K562 (cell line): ENCODE results near the gene PROK1. TPM values are rescaled to one million over a fixed set of nuclear protein-coding genes. Genes with fewer than 3 reads are reported as not detected.
A peak's percentile ranks its signal among the peaks of the same experiment; 100 is the strongest.

Source experiments
- ATAC-seq: fragments of 200-7000 bp; cut with Tn5 transposase; 3 replicates; pipeline ENCODE4 v1.9.1; 2020; ENCODE audit warnings: moderate library complexity
- BruUV-seq: library from RNA; stranded (reverse); fragments of 400-500 nt; replicated peaks from 2 replicates; lab custom pipeline; 2021; lab: Mats Ljungman, UMichigan
- CTCF ChIA-PET: fragments of 300-600 bp; formaldehyde crosslinking; extraction: SDS; loops from one replicate; lab custom pipeline; 2021; ENCODE audit warnings: low intra/inter-chr PET ratio; lab: Yijun Ruan, JAX
- POLR2A ChIA-PET: fragments of 300-600, 350-650 bp; sonication (Branson Sonifier 250); formaldehyde crosslinking; extraction: SDS; loops from one replicate; lab custom pipeline; 2021; ENCODE audit warnings: antibody characterized with exemption, inconsistent platforms; lab: Yijun Ruan, JAX
- DNase-seq, 4 experiments: peaks; one replicate each; pipeline versions ENCODE4 v3.0.0 to v3.0.0-alpha.2; 2011 to 2018; ENCODE audit warnings: low spot score in 3 of 4, mixed read lengths in 3 of 4; ENCODE audit errors: extremely low read depth in 1 of 4
- FAIRE-seq: peaks from 2 replicates; lab custom pipeline; 2011; peaks lifted over from hg19 to GRCh38; lab: Jason Lieb, UNC
- H2AFZ ChIP-seq: 2 replicates; pipeline ENCODE4 v1.6.0; 2011; ENCODE audit warnings: low read depth, low read length, control low read depth, inconsistent platforms
- H3K27ac ChIP-seq: fragments of 200-600 bp; 3 replicates; pipeline ENCODE4 v1.8.0; 2011; ENCODE audit warnings: low read depth, mild to moderate bottlenecking, control low read depth, inconsistent platforms, low read length, moderate library complexity, mixed read lengths; ENCODE audit errors: extremely low read depth
- H3K27me3 ChIP-seq, 2 experiments: fragments of 300-600 bp in 1 of 2; 2 replicates in 1 of 2; 3 replicates in 1 of 2; pipeline versions ENCODE4 v1.6.0 to v1.8.0; 2011; ENCODE audit warnings: inconsistent platforms in 2 of 2, low read length in 2 of 2, mild to moderate bottlenecking in 1 of 2, mixed read lengths in 1 of 2, moderate library complexity in 1 of 2; ENCODE audit not compliant: control insufficient read depth in 2 of 2, insufficient read depth in 2 of 2
- H3K36me3 ChIP-seq: fragments of 300-600 bp; 3 replicates; pipeline ENCODE4 v1.8.0; 2011; ENCODE audit warnings: mild to moderate bottlenecking, low read length, inconsistent platforms; ENCODE audit not compliant: control insufficient read depth, insufficient read depth
- H3K4me1 ChIP-seq, 2 experiments: fragments of 200-600 bp in 1 of 2; replicated peaks in 1 of 2; 2 replicates in 1 of 2; 3 replicates in 1 of 2; pipeline versions ENCODE4 v1.5.1 to v1.8.0; 2011; ENCODE audit warnings: inconsistent platforms in 2 of 2, low read length in 2 of 2, mild to moderate bottlenecking in 1 of 2, mixed read lengths in 1 of 2, moderate library complexity in 1 of 2; ENCODE audit not compliant: control insufficient read depth in 2 of 2, insufficient read depth in 2 of 2
- H3K4me2 ChIP-seq: 2 replicates; pipeline ENCODE4 v1.6.1; 2011; ENCODE audit warnings: low read length, control low read depth, inconsistent platforms, mixed read lengths; ENCODE audit not compliant: insufficient read depth
- H3K4me3 ChIP-seq: fragments of 200-600 bp; sonication (generic), shearing (Covaris generic); 2 replicates; pipeline ENCODE4 v1.5.1; 2016; ENCODE audit warnings: control low read depth, inconsistent platforms
- H3K79me2 ChIP-seq: fragments of 200-600 bp; 3 replicates; pipeline ENCODE4 v1.8.0; 2011; ENCODE audit warnings: low read length, inconsistent platforms; ENCODE audit not compliant: control insufficient read depth, insufficient read depth
- H3K9ac ChIP-seq, 2 experiments: 2 replicates each; pipeline versions ENCODE4 v1.6.0 to v1.6.1; 2011; ENCODE audit warnings: low read depth in 2 of 2, low read length in 2 of 2, control low read depth in 1 of 2, inconsistent platforms in 1 of 2, mild to moderate bottlenecking in 1 of 2, mixed read lengths in 1 of 2; ENCODE audit not compliant: insufficient read depth in 1 of 2
- H3K9me1 ChIP-seq: one replicate; pipeline ENCODE4 v1.6.0; 2011; ENCODE audit warnings: inconsistent platforms, mild to moderate bottlenecking, low read length, moderate library complexity; ENCODE audit not compliant: control insufficient read depth, insufficient read depth
- H3K9me3 ChIP-seq: replicated peaks from 2 replicates; pipeline ENCODE4 v1.5.1; 2011; ENCODE audit warnings: low read depth, low read length, inconsistent platforms; ENCODE audit not compliant: control insufficient read depth, insufficient read depth
- H4K20me1 ChIP-seq: replicated peaks from 2 replicates; pipeline ENCODE4 v1.6.1; 2011; ENCODE audit warnings: low read length, inconsistent platforms, mixed read lengths; ENCODE audit not compliant: control insufficient read depth, insufficient read depth
- BRD4 ChIP-seq: fragments of 200-600 bp; sonication (generic); IDR thresholded peaks from 2 replicates; pipeline ENCODE4 v1.6.1; 2017; ENCODE audit warnings: inconsistent platforms
- CREB5 ChIP-seq: fragments of 250-450 bp; sonication (Bioruptor Pico); IDR thresholded peaks from 2 replicates; pipeline ENCODE4 v1.5.0; 2020; ENCODE audit warnings: mild to moderate bottlenecking
- CREM ChIP-seq: IDR thresholded peaks from 2 replicates; pipeline ENCODE4 v1.6.1; 2014; ENCODE audit warnings: antibody characterized with exemption, low read depth
- HMGN3 ChIP-seq: IDR thresholded peaks from 2 replicates; pipeline ENCODE4 v1.6.1; 2011; ENCODE audit warnings: borderline replicate concordance, low read depth, mild to moderate bottlenecking, mixed read lengths, low read length; ENCODE audit not compliant: insufficient read length; ENCODE audit errors: extremely low read depth
- JUN ChIP-seq, 2 experiments: sonication (generic) in 1 of 2; formaldehyde crosslinking in 1 of 2; IDR thresholded peaks; 2 replicates each; pipeline versions ENCODE4 v1.6.1 to v1.8.0; 2012 to 2022; ENCODE audit warnings: borderline replicate concordance in 2 of 2, mild to moderate bottlenecking in 2 of 2, improper control_type of control experiment in 1 of 2, low read depth in 1 of 2, low read length in 1 of 2, missing genetic modification reagents in 1 of 2
- MCM2 ChIP-seq: fragments of 450-650 bp; IDR thresholded peaks from 2 replicates; pipeline ENCODE4 v1.6.1; 2017; ENCODE audit warnings: low read depth, mild to moderate bottlenecking
- MCM3 ChIP-seq: fragments of 450-650 bp; IDR thresholded peaks from 2 replicates; pipeline ENCODE4 v1.6.1; 2016
- ZKSCAN3 ChIP-seq: fragments of 250-450 bp; sonication (Bioruptor Pico); IDR thresholded peaks from 2 replicates; pipeline ENCODE4 v1.4.0; 2020
- ZNF23 ChIP-seq: fragments of 250-450 bp; sonication (Bioruptor Pico); IDR thresholded peaks from 2 replicates; pipeline ENCODE4 v1.4.0; 2020; ENCODE audit warnings: mild to moderate bottlenecking
- ZNF318 ChIP-seq, 2 experiments: fragments of 450-650 bp; IDR thresholded peaks; 2 replicates each; pipeline ENCODE4 v1.6.1; 2016; ENCODE audit warnings: mild to moderate bottlenecking in 2 of 2, borderline replicate concordance in 1 of 2, low read depth in 1 of 2, moderate library complexity in 1 of 2
- WGBS: fragments of 100-300 bp; shearing (Covaris generic); methylation state at CpG from one replicate; pipeline ENCODE4 v1.1.6; 2016; ENCODE audit warnings: low coverage, mixed read lengths; ENCODE audit not compliant: insufficient coverage; ENCODE audit errors: missing lambda C conversion rate; 5-methylcytosine and 5-hydroxymethylcytosine counted together
- in situ Hi-C: fragments of 300-500 bp; cut with MboI; formaldehyde crosslinking; loops from 4 replicates; pipeline ENCODE4 v1.15.0; 2018; ENCODE audit warnings: inconsistent platforms, mixed read lengths
- intact Hi-C: fragments of 100-400 bp; cut with micrococcal nuclease; formaldehyde crosslinking; loops from 2 replicates; pipeline ENCODE4 v1.14.2; 2022
- polyA plus RNA-seq, 8 experiments: library from polyadenylated mRNA; depleted of rRNA in 4 of 8; stranded (reverse) in 5 of 8; unstranded in 3 of 8; fragments of >200 nt; fragmentation: Nextera tagmentation in 2 of 8; fragmentation: Illumina TruSeq in 1 of 8; extraction: Ambion mirVana in 2 of 8; extraction: Trizol in 1 of 8; gene quantifications; 2 replicates each; pipeline versions ENCODE4 v1.2.1 to v1.2.3, GENCODE V29; 2011 to 2014; ENCODE audit warnings: inconsistent platforms in 1 of 8, missing spikeins in 1 of 8
- total RNA-seq, 7 experiments: library from RNA; depleted of rRNA in 6 of 7; stranded (reverse); fragments of >200 nt in 6 of 7; fragmentation: Illumina TruSeq in 2 of 7; extraction: Trizol in 2 of 7; gene quantifications; 2 replicates each; pipeline versions ENCODE4 v1.2.1 to v1.2.3, GENCODE V29; 2011 to 2021; ENCODE audit warnings: low replicate concordance in 1 of 7

Gene PROK1
- total and polyA plus RNA-seq, 9 of the 15 experiments (the other 6 are each of a cell fraction or from before 2014, with no cell fraction given): 0.15 TPM; not detected in 8

GRCh38 chr1:110480356-110481096 is 29.6 kb downstream of the PROK1 start:
- H3K9me3 ChIP-seq: no peaks in the 10 kb centered on the region
- no peak overlapping the region for H3K27ac ChIP-seq
- H3K4me3 ChIP-seq: no peak overlapping the region
- TF ChIP-seq ZNF318 (IDR thresholded peaks at IDR 0.05; ENCODE audit: borderline replicate concordance in 1 of 2, low read depth in 1 of 2) (no peak), HMGN3 (no peak), ZKSCAN3 (CRISPR knock-in tag) (no peak), CREB5 (CRISPR knock-in tag) (no peak), MCM3 (no peak), JUN (IDR thresholded peaks at IDR 0.05; ENCODE audit: borderline replicate concordance, low read depth, low read length) (no peak), JUN (CRISPR knock-in tag; IDR thresholded peaks at IDR 0.05; ENCODE audit: borderline replicate concordance) (no peak), MCM2 (no peak), CREM (no peak), BRD4 (no peak), ZNF23 (CRISPR knock-in tag) (no peak)
- TF ChIP-seq, all 486 proteins: peak for 0
- Histone ChIP-seq H3K4me1 (peaks cover 0 to 7% of the 10 kb centered on the region in 2 experiments; a peak in 4 of 5 replicates), H3K79me2 (no peaks in the 10 kb centered on the region), H2AFZ (no peak overlapping the region), H3K4me2 (no peak overlapping the region), H4K20me1 (peaks cover 10% of the 10 kb centered on the region; the same call in 1 of the 2 replicates), H3K9ac (no peak overlapping the region), H3K36me3 (no peaks in the 10 kb centered on the region), H3K9me1 (peaks cover 3% of the 10 kb centered on the region), H3K27me3 (peaks cover 20 to 64% of the 10 kb centered on the region in 2 experiments)
- DNase-seq (peak in 1 of 4 experiments; percentile 44), FAIRE-seq (no peak), ATAC-seq (no peak)
- WGBS: 0% methylated on average over 4 of the region's 4 CpGs
- BruUV-seq: no TSS peak
- in situ Hi-C loops (no loop called here), intact Hi-C loops (no loop called here)
- POLR2A ChIA-PET: no interaction called here
- CTCF ChIA-PET: no interaction called here
